Cardiac muscle cell (in vitro differentiated cells and primary cell): Measurements from ENCODE around the gene RARG. TPM values are rescaled to one million over a fixed set of nuclear protein-coding genes. Genes with fewer than 3 reads are reported as not detected.

Experiments used
- DNase-seq, 2 donors: peaks; one replicate each; pipeline versions ENCODE4 v3.0.0 to v3.0.0-alpha.2; 2010 to 2017; ENCODE audit warnings: low read depth in 1 of 2, low spot score in 1 of 2
- H3K27ac ChIP-seq: fragments of 200-600 bp; sonication (generic); 2 replicates; pipeline ENCODE4 v1.5.1; 2016
- H3K27me3 ChIP-seq: fragments of 200-600 bp; sonication (generic); 2 replicates; pipeline ENCODE4 v1.6.0; 2016; ENCODE audit warnings: control low read depth
- H3K36me3 ChIP-seq: fragments of 200-600 bp; sonication (generic); 2 replicates; pipeline ENCODE4 v1.5.1; 2016; ENCODE audit warnings: control low read depth
- H3K4me1 ChIP-seq: fragments of 200-600 bp; sonication (generic); 2 replicates; pipeline ENCODE4 v1.8.1; 2017; ENCODE audit warnings: low read depth, mild to moderate bottlenecking, mixed run types
- H3K4me3 ChIP-seq: fragments of 200-600 bp; sonication (generic); 2 replicates; pipeline ENCODE4 v1.5.1; 2016; ENCODE audit warnings: mild to moderate bottlenecking
- H3K9me3 ChIP-seq: fragments of 200-600 bp; sonication (generic); 2 replicates; pipeline ENCODE4 v1.5.1; 2017; ENCODE audit warnings: low read depth, mild to moderate bottlenecking, control low read depth
- CTCF ChIP-seq: IDR thresholded peaks from 2 replicates; pipeline ENCODE4 v1.5.1; 2012; ENCODE audit warnings: low read depth, mild to moderate bottlenecking, low read length
- polyA plus RNA-seq: library from polyadenylated mRNA; unstranded; fragments of >200 nt; fragmentation: Nextera tagmentation; extraction: Ambion mirVana; gene quantifications from 2 replicates; pipeline ENCODE4 v1.2.1, GENCODE V29; 2016
- total RNA-seq: library from RNA; depleted of rRNA; stranded (reverse); fragments of >200 nt; gene quantifications from 2 replicates; pipeline ENCODE4 v1.2.3, GENCODE V29; 2016

The RARG gene
- total and polyA plus RNA-seq, 2 experiments from 2014 or later: 13.0 to 30.4 TPM

- no peak for DNase-seq
- Histone ChIP-seq H3K4me1 (peaks cover 23% of the 10 kb centered on the region), H3K27ac (no peak overlapping the region), H3K9me3 (no peaks in the 10 kb centered on the region), H3K27me3 (no peaks in the 10 kb centered on the region), H3K4me3 (no peak overlapping the region), H3K36me3 (peaks cover under 1% of the 10 kb centered on the region)
- no peak for TF ChIP-seq CTCF
These were observed 55.3 kb downstream of the RARG start for GRCh38 chr12:53176750-53177149.

- peak; percentile 59 to 60 for DNase-seq
- Histone ChIP-seq H3K27ac (peak overlapping the region; percentile 52), H3K27me3 (no peaks in the 10 kb centered on the region), H3K9me3 (no peaks in the 10 kb centered on the region), H3K36me3 (no peaks in the 10 kb centered on the region), H3K4me3 (no peak overlapping the region), H3K4me1 (peaks cover 19% of the 10 kb centered on the region)
- TF ChIP-seq CTCF: peak; percentile 39
These were observed 57.0 kb downstream of the RARG start for GRCh38 chr12:53174881-53175491.

GRCh38 chr12:53173085-53173715 is 58.8 kb downstream of the RARG start:
- Histone ChIP-seq H3K27ac (no peak overlapping the region), H3K36me3 (no peaks in the 10 kb centered on the region), H3K27me3 (no peaks in the 10 kb centered on the region), H3K4me3 (no peak overlapping the region), H3K9me3 (no peaks in the 10 kb centered on the region), H3K4me1 (peaks cover 10% of the 10 kb centered on the region)
- TF ChIP-seq CTCF: no peak
- DNase-seq: no peak

GRCh38 chr12:53172352-53172751 is 59.7 kb downstream of the RARG start:
- H3K36me3 ChIP-seq: no peaks in the 10 kb centered on the region
- no peaks in the 10 kb centered on the region for H3K27me3 ChIP-seq
- no peak overlapping the region for H3K4me3 ChIP-seq
- no peak for TF ChIP-seq CTCF
- no peak overlapping the region for H3K27ac ChIP-seq
- no peaks in the 10 kb centered on the region for H3K9me3 ChIP-seq
- DNase-seq: peak in 1 of 2 donors; percentile 68
- peaks cover 10% of the 10 kb centered on the region for H3K4me1 ChIP-seq

GRCh38 chr12:53171725-53172329 is 60.2 kb downstream of the RARG start:
- Histone ChIP-seq H3K4me3 (no peak overlapping the region), H3K27me3 (no peaks in the 10 kb centered on the region), H3K4me1 (peaks cover 10% of the 10 kb centered on the region), H3K36me3 (no peaks in the 10 kb centered on the region), H3K27ac (no peak overlapping the region), H3K9me3 (no peaks in the 10 kb centered on the region)
- TF ChIP-seq CTCF: no peak
- DNase-seq: no peak
